ENCODE data around the gene UPP2. TPM values are rescaled to one million over a fixed set of nuclear protein-coding genes. Genes with fewer than 3 reads are reported as not detected.
A peak's percentile ranks its signal among the peaks of the same experiment; 100 is the strongest.

The UPP2 gene
- total and polyA plus RNA-seq, 2 of the 13 experiments (the other 11 are each of a cell fraction or from before 2014, with no cell fraction given): 0.07 to 0.28 TPM

- TF ChIP-seq TFAP4 (IDR thresholded peaks at IDR 0.05; ENCODE audit: borderline replicate concordance, low read depth) (no peak), ZNF333 (CRISPR knock-in tag; IDR thresholded peaks at IDR 0.05; ENCODE audit: borderline replicate concordance) (no peak), RNF2 (conservative IDR thresholded peaks at IDR 0.05; ENCODE audit: low read depth) (no peak), HOXA5 (CRISPR knock-in tag; IDR thresholded peaks at IDR 0.05) (peak; percentile 82), NCOA1 (CRISPR knock-in tag; IDR thresholded peaks at IDR 0.05) (peak; percentile 59; the same call in 1 of the 2 replicates), ZNF124 (CRISPR knock-in tag; IDR thresholded peaks at IDR 0.05) (peak; percentile 88), MYNN (CRISPR knock-in tag; IDR thresholded peaks at IDR 0.05; ENCODE audit: low read depth) (peak; percentile 59), MLLT10 (CRISPR knock-in tag; IDR thresholded peaks at IDR 0.05) (no peak), SP2 (CRISPR knock-in tag; IDR thresholded peaks at IDR 0.05) (no peak), ERF (CRISPR knock-in tag; IDR thresholded peaks at IDR 0.05) (peak; percentile 91), ZNF224 (CRISPR knock-in tag; IDR thresholded peaks at IDR 0.05) (no peak), HES4 (CRISPR knock-in tag; IDR thresholded peaks at IDR 0.05; ENCODE audit: borderline replicate concordance) (no peak), IRF1 (CRISPR knock-in tag; IDR thresholded peaks at IDR 0.05; ENCODE audit: low read depth) (no peak), TBP (CRISPR knock-in tag; IDR thresholded peaks at IDR 0.05) (no peak), GATA4 (IDR thresholded peaks at IDR 0.05; ENCODE audit: borderline replicate concordance, low read depth) (peak; percentile 89), TIGD3 (CRISPR knock-in tag; IDR thresholded peaks at IDR 0.05; ENCODE audit: borderline replicate concordance) (no peak), HNRNPL (IDR thresholded peaks at IDR 0.05; ENCODE audit: low read depth, low read length) (0 out of 2 replicates have a peak, but pooled peaks have one; percentile 40), TFE3 (CRISPR knock-in tag; IDR thresholded peaks at IDR 0.05) (peak; percentile 64), REST (IDR thresholded peaks at IDR 0.05; ENCODE audit: borderline replicate concordance in 1 of 2, low read depth in 1 of 2, low read length in 2 of 2) (peak in 1 of 2 experiments; percentile 61; a peak in 1 of 4 replicates), NCOR1 (IDR thresholded peaks at IDR 0.05; ENCODE audit: borderline replicate concordance, low read length) (peak; percentile 85; the same call in 1 of the 2 replicates), GABPA (IDR thresholded peaks at IDR 0.05; ENCODE audit: low read depth, low read length) (no peak), GABPA (CRISPR knock-in tag; IDR thresholded peaks at IDR 0.05; ENCODE audit: low read depth) (peak; percentile 86), MIXL1 (CRISPR knock-in tag; IDR thresholded peaks at IDR 0.05) (peak; percentile 98)
These were observed 29.3 kb downstream of the UPP2 start (continued) for GRCh38 chr2:158130832-158131473.
